K562 (cell line): ENCODE measurements around the gene NSF. TPM values are rescaled to one million over a fixed set of nuclear protein-coding genes. Genes with fewer than 3 reads are reported as not detected.

Experiments
- BRCA1 ChIP-seq, 2 experiments: fragments of 450-650 bp in 1 of 2; sonication (generic) in 1 of 2; formaldehyde crosslinking in 1 of 2; IDR thresholded peaks; 2 replicates each; pipeline versions ENCODE4 v1.5.0 to v1.6.1; 2017 to 2020; ENCODE audit warnings: mild to moderate bottlenecking in 1 of 2, missing genetic modification reagents in 1 of 2
- CBX2 ChIP-seq: fragments of 200-600 bp; sonication (generic); IDR thresholded peaks from one replicate; pipeline ENCODE4 v1.6.1; 2012; ENCODE audit warnings: mild to moderate bottlenecking, low read length, inconsistent platforms; ENCODE audit not compliant: insufficient read depth, poor library complexity, severe bottlenecking
- DIDO1 ChIP-seq: fragments of 450-650 bp; IDR thresholded peaks from 2 replicates; pipeline ENCODE4 v1.6.1; 2016; ENCODE audit warnings: low read depth, missing biosample characterization, missing genetic modification characterization
- FOXP1 ChIP-seq: sonication (generic); formaldehyde crosslinking; IDR thresholded peaks from 2 replicates; pipeline ENCODE4 v1.8.0; 2022; ENCODE audit warnings: mild to moderate bottlenecking, missing genetic modification reagents
- HNRNPUL1 ChIP-seq: fragments of 200-400 bp; formaldehyde crosslinking; IDR thresholded peaks from 2 replicates; pipeline ENCODE4 v1.6.1; 2017; ENCODE audit warnings: low read length
- HOXB6 ChIP-seq: fragments of 250-450 bp; sonication (Bioruptor Pico); IDR thresholded peaks from 2 replicates; pipeline ENCODE4 v1.5.1; 2022; ENCODE audit warnings: mild to moderate bottlenecking, borderline replicate concordance
- IFI16 ChIP-seq: fragments of 250-450 bp; sonication (Bioruptor Pico); IDR thresholded peaks from 2 replicates; pipeline ENCODE4 v2.1.2; 2022; ENCODE audit warnings: mild to moderate bottlenecking, inconsistent platforms
- ILK ChIP-seq: fragments of 450-650 bp; IDR thresholded peaks from 2 replicates; pipeline ENCODE4 v1.6.1; 2016; ENCODE audit warnings: missing genetic modification characterization, low read depth, mild to moderate bottlenecking, missing compliant biosample characterization, moderate library complexity, borderline replicate concordance
- MAZ ChIP-seq, 2 experiments: fragments of 450-650 bp in 1 of 2; sonication (generic) in 1 of 2; formaldehyde crosslinking; IDR thresholded peaks in 1 of 2; conservative IDR thresholded peaks in 1 of 2; 2 replicates each; pipeline versions ENCODE4 v1.4.0 to v1.5.0; 2020; ENCODE audit warnings: mild to moderate bottlenecking in 1 of 2, missing genetic modification reagents in 1 of 2
- MCM3 ChIP-seq: fragments of 450-650 bp; IDR thresholded peaks from 2 replicates; pipeline ENCODE4 v1.6.1; 2016
- NFE2L1 ChIP-seq: fragments of 450-650 bp; IDR thresholded peaks from 2 replicates; pipeline ENCODE4 v1.6.1; 2016; ENCODE audit warnings: missing genetic modification characterization, low read depth, mild to moderate bottlenecking, missing compliant biosample characterization, moderate library complexity, borderline replicate concordance
- NFXL1 ChIP-seq: fragments of 450-650 bp; formaldehyde crosslinking; IDR thresholded peaks from 2 replicates; pipeline ENCODE4 v1.4.0; 2021; ENCODE audit warnings: mild to moderate bottlenecking
- PCBP1 ChIP-seq: fragments of 200-400 bp; formaldehyde crosslinking; IDR thresholded peaks from 2 replicates; pipeline ENCODE4 v1.6.1; 2018; ENCODE audit warnings: mild to moderate bottlenecking, low read depth, low read length; ENCODE audit not compliant: poor library complexity, severe bottlenecking
- RBM15 ChIP-seq: fragments of 200-400 bp; formaldehyde crosslinking; IDR thresholded peaks from 2 replicates; pipeline ENCODE4 v1.6.1; 2018; ENCODE audit warnings: mild to moderate bottlenecking, low read length, moderate library complexity; ENCODE audit not compliant: insufficient read depth
- RERE ChIP-seq: sonication (generic); formaldehyde crosslinking; IDR thresholded peaks from 2 replicates; pipeline ENCODE4 v1.8.0; 2023; ENCODE audit warnings: missing genetic modification reagents, mild to moderate bottlenecking, borderline replicate concordance
- RHOXF2B ChIP-seq: fragments of 250-450 bp; sonication (Bioruptor Pico); conservative IDR thresholded peaks from 2 replicates; pipeline ENCODE4 v1.5.1; 2021
- TEAD1 ChIP-seq, 2 experiments: fragments of 450-650 bp in 1 of 2; sonication (generic) in 1 of 2; formaldehyde crosslinking; IDR thresholded peaks; 2 replicates each; pipeline versions ENCODE4 v1.4.0 to v1.8.0; 2020 to 2022; ENCODE audit warnings: mild to moderate bottlenecking in 2 of 2, missing genetic modification reagents in 1 of 2
- THRA ChIP-seq: fragments of 450-650 bp; IDR thresholded peaks from 2 replicates; pipeline ENCODE4 v1.6.1; 2017; ENCODE audit warnings: mild to moderate bottlenecking, moderate library complexity
- TRIM28 ChIP-seq: fragments of 450-650 bp; IDR thresholded peaks from 2 replicates; pipeline ENCODE4 v1.6.1; 2017
- ZKSCAN1 ChIP-seq: fragments of 150-350 bp; IDR thresholded peaks from 2 replicates; pipeline ENCODE4 v1.6.1; 2016; ENCODE audit warnings: low read depth, low read length
- ZNF143 ChIP-seq: sonication (generic); formaldehyde crosslinking; IDR thresholded peaks from 2 replicates; pipeline ENCODE4 v1.9.0; 2022; ENCODE audit warnings: mild to moderate bottlenecking, missing genetic modification reagents
- ZNF707 ChIP-seq: fragments of 250-450 bp; sonication (Bioruptor Pico); conservative IDR thresholded peaks from 2 replicates; pipeline ENCODE4 v1.8.0; 2022; ENCODE audit warnings: inconsistent platforms, mild to moderate bottlenecking, moderate library complexity
- polyA plus RNA-seq, 8 experiments: library from polyadenylated mRNA; depleted of rRNA in 4 of 8; stranded (reverse) in 5 of 8; unstranded in 3 of 8; fragments of >200 nt; fragmentation: Nextera tagmentation in 2 of 8; fragmentation: Illumina TruSeq in 1 of 8; extraction: Ambion mirVana in 2 of 8; extraction: Trizol in 1 of 8; gene quantifications; 2 replicates each; pipeline versions ENCODE4 v1.2.1 to v1.2.3, GENCODE V29; 2011 to 2014; ENCODE audit warnings: inconsistent platforms in 1 of 8, missing spikeins in 1 of 8
- total RNA-seq, 7 experiments: library from RNA; depleted of rRNA in 6 of 7; stranded (reverse); fragments of >200 nt in 6 of 7; fragmentation: Illumina TruSeq in 2 of 7; extraction: Trizol in 2 of 7; gene quantifications; 2 replicates each; pipeline versions ENCODE4 v1.2.1 to v1.2.3, GENCODE V29; 2011 to 2021; ENCODE audit warnings: low replicate concordance in 1 of 7

The NSF gene
- total and polyA plus RNA-seq, 9 of the 15 experiments (the other 6 are each of a cell fraction or from before 2014, with no cell fraction given), result 16.7 to 39.8 (median 36.7) TPM

- no peak for TF ChIP-seq NFE2L1 (tag)
- no peak for TF ChIP-seq BRCA1 (IDR thresholded peaks at IDR 0.05)
- no peak for TF ChIP-seq BRCA1 (CRISPR knock-in tag; IDR thresholded peaks at IDR 0.05)
- no peak for TF ChIP-seq IFI16 (CRISPR knock-in tag)
- TF ChIP-seq PCBP1, result peak; percentile 44
- TF ChIP-seq RBM15, result no peak
- TF ChIP-seq THRA, result no peak
- 0 out of 2 replicates have a peak, but pooled peaks have one; percentile 33 for TF ChIP-seq ZKSCAN1
- TF ChIP-seq ZNF707 (CRISPR knock-in tag), result no peak
- TF ChIP-seq ZNF143, result no peak
- peak; percentile 48 to 66 for TF ChIP-seq MAZ (CRISPR knock-in tag; conservative IDR thresholded peaks at IDR 0.05 in 1 of 2, IDR thresholded peaks at IDR 0.05 in 1 of 2)
- TF ChIP-seq RERE (CRISPR knock-in tag), result no peak
- TF ChIP-seq RHOXF2B (CRISPR knock-in tag), result no peak
- TF ChIP-seq HOXB6, result no peak
- no peak for TF ChIP-seq MCM3
- no peak for TF ChIP-seq CBX2
- TF ChIP-seq TRIM28, result no peak
- TF ChIP-seq FOXP1 (CRISPR knock-in tag), result peak; percentile 84
- no peak for TF ChIP-seq ILK (tag)
- no peak for TF ChIP-seq NFXL1 (CRISPR knock-in tag)
- TF ChIP-seq HNRNPUL1, result no peak
- peak in 1 of 2 experiments; percentile 41; a peak in 1 of 4 replicates for TF ChIP-seq TEAD1 (CRISPR knock-in tag; IDR thresholded peaks at IDR 0.05)
- no peak for TF ChIP-seq DIDO1
These were observed 181.3 kb downstream of the NSF start (continued) for GRCh38 chr17:46771561-46772474.
